Activated CD8-positive, alpha-beta T cell treated with anti-CD3 and anti-CD28 coated beads for 36 hours (primary cell): ENCODE results near the gene NPFFR1. TPM values are rescaled to one million over a fixed set of nuclear protein-coding genes. Genes with fewer than 3 reads are reported as not detected.
A peak's percentile ranks its signal among the peaks of the same experiment; 100 is the strongest.

ENCODE experiments used
- ATAC-seq: fragments of 200-7000 bp; cut with Tn5 transposase; one replicate; pipeline ENCODE4 v1.10.0; 2021; ENCODE audit warnings: mild to moderate bottlenecking, moderate library complexity
- CTCF ChIA-PET: fragments of 350-600 bp; sonication (Branson Sonifier 250); formaldehyde crosslinking; loops from one replicate; lab custom pipeline; 2021; ENCODE audit warnings: antibody characterized with exemption; lab: Charles Lee
- POLR2A ChIA-PET: fragments of 350-600 bp; sonication (Branson Sonifier 250); formaldehyde crosslinking; loops from one replicate; lab custom pipeline; 2021; ENCODE audit warnings: antibody characterized with exemption; lab: Charles Lee
- DNase-seq: peaks from one replicate; pipeline ENCODE4 v3.0.0-alpha.2; 2020
- H3K27ac Mint-ChIP-seq: one replicate; pipeline ENCODE4 v1.8.0; 2021; ENCODE audit warnings: mild to moderate bottlenecking, mixed read lengths
- H3K27me3 Mint-ChIP-seq: one replicate; pipeline ENCODE4 v1.8.0; 2021; ENCODE audit warnings: mixed read lengths
- H3K36me3 Mint-ChIP-seq: one replicate; pipeline ENCODE4 v1.8.0; 2021; ENCODE audit warnings: low read depth, mixed read lengths
- H3K4me1 Mint-ChIP-seq: one replicate; pipeline ENCODE4 v1.8.0; 2021; ENCODE audit warnings: low read depth, mixed read lengths
- H3K4me3 Mint-ChIP-seq: one replicate; pipeline ENCODE4 v1.8.0; 2021; ENCODE audit warnings: mild to moderate bottlenecking, moderate library complexity, mixed read lengths
- H3K9me3 Mint-ChIP-seq: one replicate; pipeline ENCODE4 v1.8.0; 2021; ENCODE audit warnings: mixed read lengths
- CTCF ChIP-seq: fragments of 200-600 bp; IDR thresholded peaks from one replicate; pipeline ENCODE4 v1.8.0; 2022; ENCODE audit warnings: antibody characterized with exemption, mild to moderate bottlenecking
- intact Hi-C: fragments of 100-400 bp; cut with micrococcal nuclease; formaldehyde crosslinking; loops from one replicate; pipeline ENCODE4 v1.10.0; 2022
- total RNA-seq, 2 experiments: library from RNA; stranded (reverse); gene quantifications; one replicate each; pipeline ENCODE4 v1.2.3, GENCODE V29; 2021

The NPFFR1 gene
- total RNA-seq, 2 experiments from 2014 or later, result not detected

GRCh38 chr10:70270952-70271351, 12.9 kb downstream of the NPFFR1 start:
- intact Hi-C loops, result no loop called here
- ATAC-seq (peak; percentile 22), DNase-seq (peak; percentile 18)
- Mint-ChIP-seq H3K27ac (no peak overlapping the region), H3K4me1 (peaks cover 20% of the 10 kb centered on the region), H3K36me3 (no peaks in the 10 kb centered on the region), H3K4me3 (no peak overlapping the region), H3K9me3 (peaks cover 3% of the 10 kb centered on the region), H3K27me3 (no peaks in the 10 kb centered on the region)
- TF ChIP-seq CTCF, result no peak
- CTCF ChIA-PET, result interaction anchor here (0.6 to 6.4 kb wide), 7 partner anchors 8 to 252 kb away, joined by 3 to 45 read pairs (median 12); no protein-coding TSS in a partner anchor
- POLR2A ChIA-PET, result interaction anchor here (0.9 to 1.1 kb wide), 2 partner anchors 39 to 46 kb away, joined by 3 read pairs; no protein-coding TSS in a partner anchor

- ATAC-seq (no peak), DNase-seq (no peak)
- H3K27ac Mint-ChIP-seq, result no peak overlapping the region
- H3K9me3 Mint-ChIP-seq, result no peaks in the 10 kb centered on the region
- no peaks in the 10 kb centered on the region for H3K36me3 Mint-ChIP-seq
- H3K27me3 Mint-ChIP-seq, result no peaks in the 10 kb centered on the region
- ChIA-PET CTCF (interaction anchor here (1.4 to 6.4 kb wide), 3 partner anchors 48 to 95 kb away, joined by 4 to 45 read pairs (median 12); no protein-coding TSS in a partner anchor), POLR2A (interaction anchor here (1.1 kb wide), 1 partner anchor 45 kb away, joined by 3 read pairs; no protein-coding TSS in a partner anchor)
- H3K4me3 Mint-ChIP-seq, result no peak overlapping the region
- peaks cover 20% of the 10 kb centered on the region for H3K4me1 Mint-ChIP-seq
- intact Hi-C loops, result no loop called here
- no peak for TF ChIP-seq CTCF
These were observed 14.1 kb downstream of the NPFFR1 start for GRCh38 chr10:70269741-70270140.

GRCh38 chr10:70268376-70268775, 15.4 kb downstream of the NPFFR1 start:
- POLR2A ChIA-PET, result no interaction called here
- ATAC-seq, result no peak
- CTCF ChIA-PET, result interaction anchor here (1.2 to 6.4 kb wide), 10 partner anchors 10 to 96 kb away, joined by 3 to 48 read pairs (median 8); no protein-coding TSS in a partner anchor
- DNase-seq, result no peak
- peaks cover 2% of the 10 kb centered on the region for H3K27me3 Mint-ChIP-seq
- no peaks in the 10 kb centered on the region for H3K9me3 Mint-ChIP-seq
- no peaks in the 10 kb centered on the region for H3K36me3 Mint-ChIP-seq
- intact Hi-C loops, result no loop called here
- H3K4me3 Mint-ChIP-seq, result no peak overlapping the region
- peaks cover 20% of the 10 kb centered on the region for H3K4me1 Mint-ChIP-seq
- no peak overlapping the region for H3K27ac Mint-ChIP-seq
- no peak for TF ChIP-seq CTCF

- Mint-ChIP-seq H3K27me3 (peaks cover 2% of the 10 kb centered on the region), H3K9me3 (no peaks in the 10 kb centered on the region), H3K4me3 (no peak overlapping the region), H3K4me1 (peaks cover 10% of the 10 kb centered on the region), H3K27ac (peak overlapping the region; percentile 10), H3K36me3 (no peaks in the 10 kb centered on the region)
- peak; percentile 28 for ATAC-seq
- intact Hi-C loops, result no loop called here
- POLR2A ChIA-PET, result no interaction called here
- peak; percentile 46 for TF ChIP-seq CTCF
- peak; percentile 35 for DNase-seq
- CTCF ChIA-PET, result interaction anchor here (0.8 to 5.1 kb wide), 13 partner anchors 8 to 152 kb away, joined by 3 to 48 read pairs (median 6); no protein-coding TSS in a partner anchor
These were observed 16.5 kb downstream of the NPFFR1 start for GRCh38 chr10:70267161-70267933.

GRCh38 chr10:70266701-70267100, 17.1 kb downstream of the NPFFR1 start:
- POLR2A ChIA-PET, result interaction anchor here (0.7 kb wide), 1 partner anchor 51 kb away, joined by 3 read pairs; no protein-coding TSS in a partner anchor
- Mint-ChIP-seq H3K9me3 (no peaks in the 10 kb centered on the region), H3K36me3 (no peaks in the 10 kb centered on the region), H3K27ac (no peak overlapping the region), H3K27me3 (peaks cover 2% of the 10 kb centered on the region), H3K4me1 (peaks cover 6% of the 10 kb centered on the region), H3K4me3 (no peak overlapping the region)
- CTCF ChIA-PET, result interaction anchor here (0.8 to 5.1 kb wide), 10 partner anchors 11 to 151 kb away, joined by 3 to 48 read pairs (median 6); no protein-coding TSS in a partner anchor
- no peak for DNase-seq
- intact Hi-C loops, result no loop called here
- no peak for ATAC-seq
- TF ChIP-seq CTCF, result no peak
